H1 (cell line): ENCODE data around the gene ANKRD6. TPM values are rescaled to one million over a fixed set of nuclear protein-coding genes. Genes with fewer than 3 reads are reported as not detected.

Source experiments
- CTCF ChIA-PET: fragments of 300-600 bp; sonication (Branson Sonifier 250); formaldehyde crosslinking; loops from one replicate; lab custom pipeline; 2021; ENCODE audit not compliant: partially characterized antibody; lab: Charles Lee
- POLR2A ChIA-PET: fragments of 300-600 bp; sonication (Branson Sonifier 250); formaldehyde crosslinking; loops from one replicate; lab custom pipeline; 2021; ENCODE audit warnings: inconsistent platforms; ENCODE audit not compliant: partially characterized antibody; lab: Charles Lee
- DNase-seq, 2 experiments: peaks; one replicate each; pipeline versions ENCODE4 v3.0.0 to v3.0.0-alpha.2; 2010 to 2022; ENCODE audit warnings: low spot score in 2 of 2, low read depth in 1 of 2, mixed read lengths in 1 of 2
- FAIRE-seq: peaks from 2 replicates; lab custom pipeline; 2011; peaks lifted over from hg19 to GRCh38; lab: Jason Lieb, UNC
- H2AFZ ChIP-seq: 2 replicates; pipeline ENCODE4 v1.8.1; 2012; ENCODE audit warnings: low read length, inconsistent platforms
- H2AK5ac ChIP-seq: 2 replicates; pipeline ENCODE4 v1.6.1; 2013; ENCODE audit warnings: low read depth, low read length
- H2BK120ac ChIP-seq: replicated peaks from 2 replicates; pipeline ENCODE3; 2013; ENCODE audit warnings: low read depth, low read length, inconsistent platforms
- H2BK12ac ChIP-seq: 2 replicates; pipeline ENCODE4 v1.6.1; 2013; ENCODE audit warnings: low read depth, low read length
- H2BK15ac ChIP-seq: 2 replicates; pipeline ENCODE4 v1.6.1; 2013; ENCODE audit warnings: low read length
- H2BK20ac ChIP-seq: 2 replicates; pipeline ENCODE4 v1.6.1; 2013; ENCODE audit warnings: low read length
- H2BK5ac ChIP-seq: 2 replicates; pipeline ENCODE4 v1.6.1; 2013; ENCODE audit warnings: low read depth, low read length
- H3K14ac ChIP-seq: 2 replicates; pipeline ENCODE4 v1.6.1; 2013; ENCODE audit warnings: inconsistent platforms; ENCODE audit not compliant: insufficient read length
- H3K18ac ChIP-seq: 2 replicates; pipeline ENCODE4 v1.6.1; 2013; ENCODE audit warnings: low read length; ENCODE audit errors: extremely low read depth
- H3K23ac ChIP-seq: 2 replicates; pipeline ENCODE4 v1.6.1; 2013; ENCODE audit warnings: inconsistent platforms; ENCODE audit not compliant: insufficient read length
- H3K23me2 ChIP-seq: 2 replicates; pipeline ENCODE4 v1.6.1; 2013; ENCODE audit warnings: low read depth, low read length
- H3K27ac ChIP-seq: 2 replicates; pipeline ENCODE4 v1.6.1; 2011; ENCODE audit warnings: low read depth, low read length, inconsistent platforms
- H3K27me3 ChIP-seq, 4 experiments: replicated peaks in 1 of 4; 1 replicate in 1 of 4; 2 replicates in 3 of 4; pipeline versions ENCODE4 v1.6.1 to v1.8.1; 2011 to 2013; ENCODE audit warnings: low read length in 3 of 4, mild to moderate bottlenecking in 3 of 4, inconsistent platforms in 2 of 4, mixed read lengths in 2 of 4, moderate library complexity in 1 of 4; ENCODE audit not compliant: control insufficient read depth in 3 of 4, insufficient read depth in 3 of 4; ENCODE audit errors: extremely low read depth in 1 of 4
- H3K36me3 ChIP-seq, 4 experiments: 2 replicates each; pipeline versions ENCODE4 v1.6.1 to v1.8.1; 2011 to 2013; ENCODE audit warnings: mild to moderate bottlenecking in 4 of 4, low read length in 3 of 4, moderate library complexity in 2 of 4, control low read depth in 1 of 4, inconsistent platforms in 1 of 4; ENCODE audit not compliant: insufficient read depth in 4 of 4, control insufficient read depth in 2 of 4
- H3K4ac ChIP-seq: replicated peaks from 2 replicates; pipeline ENCODE3; 2013; ENCODE audit warnings: low read length, low read depth, mixed read lengths, inconsistent platforms; ENCODE audit not compliant: insufficient read length
- H3K4me1 ChIP-seq, 4 experiments: replicated peaks in 1 of 4; 1 replicate in 1 of 4; 2 replicates in 3 of 4; pipeline versions ENCODE4 v1.6.1 to v1.8.1; 2011 to 2013; ENCODE audit warnings: low read length in 3 of 4, inconsistent platforms in 2 of 4, mixed read lengths in 1 of 4; ENCODE audit not compliant: insufficient read depth in 4 of 4, control insufficient read depth in 3 of 4
- H3K4me2 ChIP-seq, 2 experiments: 2 replicates each; pipeline versions ENCODE4 v1.6.1 to v1.8.1; 2011 to 2013; ENCODE audit warnings: low read depth in 2 of 2, low read length in 2 of 2, control low read depth in 1 of 2, inconsistent platforms in 1 of 2, mild to moderate bottlenecking in 1 of 2; ENCODE audit not compliant: insufficient read depth in 1 of 2
- H3K4me3 ChIP-seq, 4 experiments: fragments of 200-600, 300-600 bp in 1 of 4; sonication (generic), shearing (Covaris generic), sonication (Bioruptor Twin) in 1 of 4; 2 replicates each; pipeline versions ENCODE4 v1.5.1 to v1.8.1; 2011 to 2016; ENCODE audit warnings: low read length in 4 of 4, low read depth in 3 of 4, control low read depth in 2 of 4, inconsistent platforms in 2 of 4, mild to moderate bottlenecking in 2 of 4, mixed read lengths in 1 of 4, moderate library complexity in 1 of 4; ENCODE audit not compliant: insufficient read depth in 2 of 4; ENCODE audit errors: extremely low read depth in 1 of 4
- H3K56ac ChIP-seq: replicated peaks from 2 replicates; pipeline ENCODE3; 2013; ENCODE audit warnings: low read depth, mild to moderate bottlenecking, mixed read lengths, low read length, inconsistent platforms; ENCODE audit not compliant: insufficient read length
- H3K79me1 ChIP-seq: 2 replicates; pipeline ENCODE4 v1.6.1; 2013; ENCODE audit warnings: low read depth, low read length, control low read depth
- H3K79me2 ChIP-seq, 2 experiments: 2 replicates each; pipeline versions ENCODE4 v1.6.1 to v1.8.1; 2012 to 2013; ENCODE audit warnings: low read length in 2 of 2, mild to moderate bottlenecking in 2 of 2, inconsistent platforms in 1 of 2; ENCODE audit not compliant: insufficient read depth in 2 of 2, control insufficient read depth in 1 of 2
- H3K9ac ChIP-seq, 4 experiments: replicated peaks in 1 of 4; 1 replicate in 1 of 4; 2 replicates in 3 of 4; pipeline versions ENCODE4 v1.6.1 to v1.8.1; 2011 to 2013; ENCODE audit warnings: low read depth in 3 of 4, low read length in 3 of 4, control low read depth in 2 of 4, mild to moderate bottlenecking in 2 of 4, moderate library complexity in 2 of 4, inconsistent platforms in 1 of 4; ENCODE audit errors: extremely low read depth in 1 of 4
- H3K9me3 ChIP-seq, 2 experiments: 2 replicates each; pipeline versions ENCODE4 v1.6.1 to v1.8.1; 2012 to 2013; ENCODE audit warnings: mild to moderate bottlenecking in 2 of 2, moderate library complexity in 2 of 2, control low read depth in 1 of 2, inconsistent platforms in 1 of 2, low read depth in 1 of 2, low read length in 1 of 2, mixed read lengths in 1 of 2; ENCODE audit not compliant: insufficient read depth in 2 of 2
- H4K20me1 ChIP-seq, 2 experiments: replicated peaks in 1 of 2; 2 replicates each; pipeline versions ENCODE3 to v1.8.1; 2011 to 2013; ENCODE audit warnings: inconsistent platforms in 2 of 2, low read length in 2 of 2, mild to moderate bottlenecking in 1 of 2; ENCODE audit not compliant: insufficient read depth in 2 of 2, control insufficient read depth in 1 of 2
- H4K5ac ChIP-seq: 2 replicates; pipeline ENCODE4 v1.6.1; 2013; ENCODE audit warnings: low read length, low read depth, mixed read lengths, inconsistent platforms; ENCODE audit not compliant: insufficient read length
- H4K8ac ChIP-seq: 2 replicates; pipeline ENCODE4 v1.8.0; 2013; ENCODE audit warnings: mild to moderate bottlenecking, moderate library complexity, low read length, inconsistent platforms; ENCODE audit not compliant: insufficient read depth; ENCODE audit errors: extremely low read depth
- H4K91ac ChIP-seq: replicated peaks from 2 replicates; pipeline ENCODE3; 2013; ENCODE audit warnings: low read length, mixed read lengths, inconsistent platforms; ENCODE audit not compliant: insufficient read length
- HDAC6 ChIP-seq: IDR thresholded peaks from one replicate; pipeline ENCODE4 v1.7.1; 2012; ENCODE audit warnings: low read depth, mild to moderate bottlenecking, inconsistent platforms, low read length, moderate library complexity
- MAX ChIP-seq: IDR thresholded peaks from 2 replicates; pipeline ENCODE4 v1.6.1; 2012; ENCODE audit warnings: inconsistent platforms
- POU5F1 ChIP-seq: IDR thresholded peaks from 2 replicates; pipeline ENCODE4 v1.6.1; 2011; ENCODE audit warnings: low read depth, mild to moderate bottlenecking, low read length, moderate library complexity
- SIX5 ChIP-seq: IDR thresholded peaks from 2 replicates; pipeline ENCODE4 v1.6.1; 2011; ENCODE audit warnings: mild to moderate bottlenecking, low read depth, low read length
- SP1 ChIP-seq: IDR thresholded peaks from 2 replicates; pipeline ENCODE4 v1.6.1; 2011; ENCODE audit warnings: low read depth, low read length
- WGBS, 2 experiments: shearing (Covaris generic) in 1 of 2; methylation state at CpG; one replicate each; pipeline versions ENCODE4 v1.1.6 to v1.1.7; 2013 to 2015; ENCODE audit warnings: low lambda C conversion rate in 2 of 2, mixed read lengths in 2 of 2, inconsistent platforms in 1 of 2, low coverage in 1 of 2, missing lambda C conversion rate in 1 of 2; ENCODE audit not compliant: insufficient replicate concordance in 2 of 2, insufficient coverage in 1 of 2, insufficient read length in 1 of 2; ENCODE audit errors: extremely low coverage in 1 of 2, missing lambda C conversion rate in 1 of 2; 5-methylcytosine and 5-hydroxymethylcytosine counted together
- polyA plus RNA-seq, 7 experiments: library from polyadenylated mRNA; depleted of rRNA in 3 of 7; stranded (reverse) in 5 of 7; unstranded in 2 of 7; fragments of >200 nt in 5 of 7; fragments of 200-250 nt in 2 of 7; gene quantifications; 1 replicate in 5 of 7; 2 replicates in 1 of 7; 4 replicates in 1 of 7; pipeline versions ENCODE4 v1.2.1 to v1.2.3, GENCODE V29; 2011 to 2013; ENCODE audit warnings: missing spikeins in 2 of 7, mixed read lengths in 2 of 7
- total RNA-seq: library from RNA; stranded (reverse); fragmentation: NEBNext Ultra II Directional; extraction: Animal tissue kit (Norgen Biotek cat#: 25700); gene quantifications from 2 replicates; pipeline ENCODE4 v1.2.1, GENCODE V29; 2021

The ANKRD6 gene
- total and polyA plus RNA-seq, 2 of the 8 experiments (the other 6 are each of a cell fraction or from before 2014, with no cell fraction given): 5.9 to 12.8 TPM

DNA sequence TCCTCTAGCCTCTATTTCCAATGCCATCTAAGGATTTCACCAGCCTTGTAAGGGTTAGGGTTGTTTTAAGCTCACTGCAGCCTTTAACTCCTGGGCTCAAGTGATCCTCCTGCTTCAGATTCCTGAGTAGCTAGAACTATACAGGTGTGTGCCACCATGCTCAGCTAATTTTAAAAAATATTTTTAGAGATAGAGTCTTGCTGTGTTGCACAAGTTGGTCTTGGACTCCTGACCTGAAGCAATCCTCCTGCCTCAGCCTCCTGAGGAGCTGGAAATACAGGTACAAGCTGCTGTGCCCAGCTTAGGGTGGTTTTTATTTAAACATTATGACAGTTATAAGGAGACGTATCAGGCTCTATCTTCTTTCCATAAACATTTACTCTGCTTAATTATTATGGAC, 26.5 kb downstream of the ANKRD6 start:
- H3K23ac ChIP-seq: no peak overlapping the region
- H3K27ac ChIP-seq: no peak overlapping the region
- no peak overlapping the region for H2BK120ac ChIP-seq
- peaks cover 0 to 2% of the 10 kb centered on the region in 2 experiments for H4K20me1 ChIP-seq
- no peak overlapping the region for H2AK5ac ChIP-seq
- H3K23me2 ChIP-seq: no peaks in the 10 kb centered on the region
- no peaks in the 10 kb centered on the region for H3K9me3 ChIP-seq
- 82% methylated on average over 1 of the region's 1 CpG; no CpG with 5 or more reads in 1 of the 2 experiments for WGBS, 2 experiments
- H3K4ac ChIP-seq: no peak overlapping the region
- DNase-seq: no peak
- no peak for FAIRE-seq
- no peak overlapping the region for H3K9ac ChIP-seq
- no peak overlapping the region for H3K14ac ChIP-seq
- H3K18ac ChIP-seq: no peak overlapping the region
- no peaks in the 10 kb centered on the region for H3K36me3 ChIP-seq
- no peaks in the 10 kb centered on the region for H3K27me3 ChIP-seq
- no peak overlapping the region for H3K4me3 ChIP-seq
- no peaks in the 10 kb centered on the region for H3K4me1 ChIP-seq
- H4K5ac ChIP-seq: no peak overlapping the region
- H3K56ac ChIP-seq: no peak overlapping the region
- no peaks in the 10 kb centered on the region for H3K79me1 ChIP-seq
- H3K79me2 ChIP-seq: no peaks in the 10 kb centered on the region
- ChIA-PET CTCF (interaction anchor here (1.5 to 1.9 kb wide), 3 partner anchors 9 to 150 kb away, joined by 4 to 7 read pairs (median 4); no protein-coding TSS in a partner anchor), POLR2A (interaction anchor here (0.6 kb wide), 1 partner anchor 1974 kb away, joined by 3 read pairs; no protein-coding TSS in a partner anchor)
- no peak overlapping the region for H2AFZ ChIP-seq
- no peak overlapping the region for H3K4me2 ChIP-seq
- no peak overlapping the region for H2BK5ac ChIP-seq
- no peak overlapping the region for H2BK20ac ChIP-seq
- H2BK15ac ChIP-seq: no peak overlapping the region
- no peak overlapping the region for H4K8ac ChIP-seq
- H2BK12ac ChIP-seq: no peak overlapping the region
- H4K91ac ChIP-seq: no peak overlapping the region
- no peak for TF ChIP-seq HDAC6
- no peak for TF ChIP-seq SIX5
- TF ChIP-seq MAX: no peak
- TF ChIP-seq SP1: no peak
- TF ChIP-seq POU5F1: no peak
